ENCODE data around the gene ABLIM2. TPM values are rescaled to one million over a fixed set of nuclear protein-coding genes. Genes with fewer than 3 reads are reported as not detected.

ABLIM2 gene
- total and polyA plus RNA-seq, 2 of the 8 experiments (the other 6 are each of a cell fraction or from before 2014, with no cell fraction given) = 2.8 to 3.0 TPM

- no peak overlapping the region for H2BK120ac ChIP-seq (replicated peaks; ENCODE audit: low read depth, low read length)
- ChIA-PET CTCF (ENCODE audit: partially characterized antibody) (interaction anchor here (0.7 to 5.0 kb wide), 6 partner anchors 10 to 232 kb away, joined by 3 to 34 read pairs (median 8); no protein-coding TSS in a partner anchor), POLR2A (ENCODE audit: partially characterized antibody) (interaction anchor here (1.1 kb wide), 2 partner anchors 25 to 28 kb away, joined by 3 to 4 read pairs; no protein-coding TSS in a partner anchor)
- no peak overlapping the region for H3K4me3 ChIP-seq (ENCODE audit: extremely low read depth in 1 of 4, insufficient read depth in 2 of 4, low read depth in 3 of 4, low read length in 4 of 4)
- H4K20me1 ChIP-seq (replicated peaks in 1 of 2; ENCODE audit: control insufficient read depth in 1 of 2, insufficient read depth in 2 of 2, low read length in 2 of 2) = no peaks in the 10 kb centered on the region
- no peaks in the 10 kb centered on the region for H3K79me1 ChIP-seq (ENCODE audit: low read depth, low read length)
- H3K18ac ChIP-seq (ENCODE audit: extremely low read depth, low read length) = no peak overlapping the region
- no peaks in the 10 kb centered on the region for H3K9me3 ChIP-seq (ENCODE audit: insufficient read depth in 2 of 2, low read depth in 1 of 2, low read length in 1 of 2)
- H3K27me3 ChIP-seq (replicated peaks in 1 of 4; ENCODE audit: control insufficient read depth in 3 of 4, extremely low read depth in 1 of 4, insufficient read depth in 3 of 4, low read length in 3 of 4) = no peaks in the 10 kb centered on the region
- H3K23me2 ChIP-seq (ENCODE audit: low read depth, low read length) = no peaks in the 10 kb centered on the region; the same call in 1 of the 2 replicates
- no peak overlapping the region for H3K4ac ChIP-seq (replicated peaks; ENCODE audit: insufficient read length, low read depth, low read length)
- H3K4me2 ChIP-seq (ENCODE audit: insufficient read depth in 1 of 2, low read depth in 2 of 2, low read length in 2 of 2) = no peak overlapping the region
- no peaks in the 10 kb centered on the region for H3K79me2 ChIP-seq (ENCODE audit: control insufficient read depth in 1 of 2, insufficient read depth in 2 of 2, low read length in 2 of 2)
- no peak overlapping the region for H4K91ac ChIP-seq (replicated peaks; ENCODE audit: insufficient read length, low read length)
- no peak overlapping the region for H3K9ac ChIP-seq (replicated peaks in 1 of 4; ENCODE audit: extremely low read depth in 1 of 4, low read depth in 3 of 4, low read length in 3 of 4)
- no peak for DNase-seq (ENCODE audit: low read depth in 1 of 2, low spot score in 2 of 2)
- H4K5ac ChIP-seq (ENCODE audit: insufficient read length, low read depth, low read length) = no peak overlapping the region
- H3K14ac ChIP-seq (ENCODE audit: insufficient read length) = no peak overlapping the region
- H2BK15ac ChIP-seq (ENCODE audit: low read length) = no peak overlapping the region
- no peak overlapping the region for H2BK20ac ChIP-seq (ENCODE audit: low read length)
- H3K4me1 ChIP-seq (replicated peaks in 1 of 4; ENCODE audit: control insufficient read depth in 3 of 4, insufficient read depth in 4 of 4, low read length in 3 of 4) = peaks cover 4 to 22% (median 12%) of the 10 kb centered on the region in 4 experiments; a peak in 6 of 7 replicates
- H3K27ac ChIP-seq (ENCODE audit: low read depth, low read length) = no peak overlapping the region
- no peaks in the 10 kb centered on the region for H3K36me3 ChIP-seq (ENCODE audit: control insufficient read depth in 2 of 4, insufficient read depth in 4 of 4, low read length in 3 of 4)
- H4K8ac ChIP-seq (ENCODE audit: extremely low read depth, insufficient read depth, low read length) = no peak overlapping the region; the same call in 1 of the 2 replicates
- H3K56ac ChIP-seq (replicated peaks; ENCODE audit: insufficient read length, low read depth, low read length) = no peak overlapping the region
- H2AK5ac ChIP-seq (ENCODE audit: low read depth, low read length) = no peak overlapping the region
- no peak overlapping the region for H3K23ac ChIP-seq (ENCODE audit: insufficient read length)
- FAIRE-seq = no peak
- H2BK12ac ChIP-seq (ENCODE audit: low read depth, low read length) = no peak overlapping the region
- 78% methylated on average over 7 of the region's 7 CpGs; no CpG with 5 or more reads in 1 of the 2 experiments for WGBS, 2 experiments (ENCODE audit: extremely low coverage in 1 of 2, insufficient coverage in 1 of 2, insufficient read length in 1 of 2, insufficient replicate concordance in 2 of 2, low coverage in 1 of 2, low lambda C conversion rate in 2 of 2, missing lambda C conversion rate in 1 of 2)
- H2AFZ ChIP-seq (ENCODE audit: low read length) = no peak overlapping the region
- TF ChIP-seq TAF7 (optimal IDR thresholded peaks at IDR 0.05; ENCODE audit: borderline replicate concordance, low read depth, low read length) = no peak
- no peak for TF ChIP-seq POLR2A (IDR thresholded peaks at IDR 0.05; ENCODE audit: control extremely low read depth in 1 of 2, low read depth in 2 of 2, low read length in 2 of 2)
- TF ChIP-seq TEAD4 (IDR thresholded peaks at IDR 0.05; ENCODE audit: low read depth, low read length) = no peak
- no peak for TF ChIP-seq GABPA (IDR thresholded peaks at IDR 0.05; ENCODE audit: borderline replicate concordance, insufficient read depth, low read length)
- TF ChIP-seq SP2 (IDR thresholded peaks at IDR 0.05; ENCODE audit: low read length) = no peak
- TF ChIP-seq E2F6 (IDR thresholded peaks at IDR 0.05) = no peak
- no peak overlapping the region for H2BK5ac ChIP-seq (ENCODE audit: low read depth, low read length)
These were observed 82.6 kb downstream of the ABLIM2 start for GRCh38 chr4:8076023-8076422.

Measured in H1 (cell line).